OCI-LY7 (cell line): Measurements from ENCODE around the gene HSD17B1. TPM values are rescaled to one million over a fixed set of nuclear protein-coding genes. Genes with fewer than 3 reads are reported as not detected.

ENCODE experiments used
- BruUV-seq: library from RNA; stranded (reverse); fragments of 400-500 nt; replicated peaks from 2 replicates; lab custom pipeline; 2021; lab: Mats Ljungman, UMichigan
- CTCF ChIA-PET: fragments of 300-600 bp; sonication (Branson Sonifier 250); formaldehyde crosslinking; loops from one replicate; lab custom pipeline; 2022; ENCODE audit warnings: antibody characterized with exemption; ENCODE audit not compliant: unreplicated experiment; lab: Charles Lee
- POLR2A ChIA-PET: fragments of 300-600 bp; sonication (Branson Sonifier 250); formaldehyde crosslinking; loops from one replicate; lab custom pipeline; 2022; ENCODE audit warnings: antibody characterized with exemption; lab: Charles Lee
- DNase-seq: peaks from one replicate; pipeline ENCODE4 v3.0.0-alpha.2; 2015; ENCODE audit warnings: low spot score
- H2AFZ ChIP-seq: fragments of 200-600 bp; sonication (generic), shearing (Covaris generic); 2 replicates; pipeline ENCODE4 v1.6.1; 2014; ENCODE audit warnings: mild to moderate bottlenecking, antibody characterized with exemption, low read length, moderate library complexity
- H3K27ac ChIP-seq: fragments of 200-600 bp; sonication (generic); 2 replicates; pipeline ENCODE4 v1.5.1; 2014; ENCODE audit warnings: mixed run types, low read depth, mild to moderate bottlenecking, moderate library complexity, low read length, inconsistent platforms; ENCODE audit not compliant: poor library complexity, severe bottlenecking
- H3K36me3 ChIP-seq: fragments of 200-600 bp; sonication (generic); 2 replicates; pipeline ENCODE4 v1.6.1; 2014; ENCODE audit warnings: mild to moderate bottlenecking, antibody characterized with exemption, low read length, moderate library complexity, mixed read lengths; ENCODE audit not compliant: insufficient read depth
- H3K4me1 ChIP-seq: fragments of 200-600 bp; sonication (generic); 2 replicates; pipeline ENCODE4 v1.5.1; 2014; ENCODE audit warnings: mild to moderate bottlenecking, low read length; ENCODE audit not compliant: insufficient read depth, poor library complexity, severe bottlenecking
- H3K4me2 ChIP-seq: fragments of 200-600 bp; sonication (generic); 2 replicates; pipeline ENCODE4 v1.6.1; 2014; ENCODE audit warnings: mild to moderate bottlenecking, low read length
- H3K4me3 ChIP-seq: fragments of 200-600 bp; sonication (generic); 2 replicates; pipeline ENCODE4 v1.5.1; 2014; ENCODE audit warnings: mild to moderate bottlenecking, low read depth, low read length; ENCODE audit not compliant: poor library complexity, severe bottlenecking
- H3K79me2 ChIP-seq: fragments of 200-600 bp; sonication (generic); 2 replicates; pipeline ENCODE4 v1.6.1; 2016; ENCODE audit warnings: low read depth, mild to moderate bottlenecking, low read length, moderate library complexity, mixed read lengths; ENCODE audit not compliant: insufficient read depth
- H3K9me2 ChIP-seq: fragments of 200-600 bp; sonication (generic); 2 replicates; pipeline ENCODE4 v1.6.1; 2016; ENCODE audit warnings: mild to moderate bottlenecking, low read length, mixed read lengths; ENCODE audit not compliant: insufficient read depth
- H3K9me3 ChIP-seq: fragments of 200-600 bp; sonication (generic); 2 replicates; pipeline ENCODE4 v1.6.1; 2014; ENCODE audit warnings: mild to moderate bottlenecking, mixed run types, low read length, mixed read lengths
- H4K20me1 ChIP-seq: fragments of 200-600 bp; sonication (generic); 2 replicates; pipeline ENCODE4 v1.6.1; 2014; ENCODE audit warnings: mild to moderate bottlenecking, antibody characterized with exemption, low read length, moderate library complexity, mixed read lengths; ENCODE audit not compliant: insufficient read depth
- CTCF ChIP-seq: fragments of 200-600 bp; sonication (generic); conservative IDR thresholded peaks from 2 replicates; pipeline ENCODE4 v1.5.1; 2014; ENCODE audit warnings: mild to moderate bottlenecking, antibody characterized with exemption, low read length, moderate library complexity, mixed read lengths
- EZH2phosphoT487 ChIP-seq: fragments of 200-600 bp; sonication (generic); IDR thresholded peaks from 2 replicates; pipeline ENCODE4 v1.6.1; 2018; ENCODE audit warnings: low read depth, borderline replicate concordance, mild to moderate bottlenecking, mixed run types, antibody characterized with exemption, low read length, moderate library complexity, mixed read lengths
- intact Hi-C: fragments of 100-400 bp; cut with micrococcal nuclease; formaldehyde crosslinking; loops from one replicate; pipeline ENCODE4 v1.10.0; 2022; ENCODE audit not compliant: unreplicated experiment
- total RNA-seq, 2 experiments: library from RNA; depleted of rRNA in 1 of 2; stranded (reverse); fragments of >200 nt in 1 of 2; shearing (Covaris generic) in 1 of 2; gene quantifications; 2 replicates each; pipeline ENCODE4 v1.2.3, GENCODE V29; 2014 to 2022

The HSD17B1 gene
- total RNA-seq, 2 experiments from 2014 or later: 2.2 to 2.5 TPM

GRCh38 chr17:42519546-42520491 lies 32.9 kb upstream of the HSD17B1 start:
- no peaks in the 10 kb centered on the region for H3K36me3 ChIP-seq
- ChIA-PET POLR2A (interaction anchor here (0.6 to 1.4 kb wide), 3 partner anchors 35 to 816 kb away, joined by 3 to 6 read pairs (median 3); no protein-coding TSS in a partner anchor), CTCF (no interaction called here)
- H3K4me2 ChIP-seq: no peak overlapping the region
- H3K4me1 ChIP-seq: peaks cover 6% of the 10 kb centered on the region
- H4K20me1 ChIP-seq: no peaks in the 10 kb centered on the region
- no peaks in the 10 kb centered on the region for H3K9me2 ChIP-seq
- H3K27ac ChIP-seq: no peak overlapping the region
- H2AFZ ChIP-seq: no peak overlapping the region
- H3K4me3 ChIP-seq: no peak overlapping the region
- no peak for DNase-seq
- TF ChIP-seq EZH2phosphoT487 (no peak), CTCF (no peak)
- intact Hi-C loops: no loop called here
- no peaks in the 10 kb centered on the region for H3K79me2 ChIP-seq
- BruUV-seq: no TSS peak
- H3K9me3 ChIP-seq: no peaks in the 10 kb centered on the region

- BruUV-seq: no TSS peak
- no peaks in the 10 kb centered on the region for H3K36me3 ChIP-seq
- TF ChIP-seq CTCF (peak; percentile 78), EZH2phosphoT487 (no peak)
- H3K9me3 ChIP-seq: no peaks in the 10 kb centered on the region
- no peaks in the 10 kb centered on the region for H4K20me1 ChIP-seq
- H3K79me2 ChIP-seq: no peaks in the 10 kb centered on the region
- ChIA-PET POLR2A (interaction anchor here (1.4 kb wide), 1 partner anchor 106 kb away, joined by 3 read pairs; no protein-coding TSS in a partner anchor), CTCF (no interaction called here)
- H3K4me1 ChIP-seq: peaks cover 6% of the 10 kb centered on the region
- H3K4me2 ChIP-seq: no peak overlapping the region
- peak; percentile 38 for DNase-seq
- intact Hi-C loops: no loop called here
- H3K4me3 ChIP-seq: no peak overlapping the region
- H3K9me2 ChIP-seq: no peaks in the 10 kb centered on the region
- no peak overlapping the region for H2AFZ ChIP-seq
- H3K27ac ChIP-seq: no peak overlapping the region
Observed at GRCh38 chr17:42520540-42520951, 32.2 kb upstream of the HSD17B1 start.
